Glutamatergic neuron (in vitro differentiated cells): ENCODE data around the gene TEX44. TPM values are rescaled to one million over a fixed set of nuclear protein-coding genes. Genes with fewer than 3 reads are reported as not detected.
"Not testable (repeated sequence)": the region's sequence is repeated elsewhere in the genome, so short reads cannot be mapped to it uniquely, and the experiment has no call there.

Experiments
- DNase-seq: peaks from one replicate; pipeline ENCODE4 v3.0.0; 2022
- H3K27ac Mint-ChIP-seq: one replicate; pipeline ENCODE4 v1.8.0; 2020; ENCODE audit warnings: mild to moderate bottlenecking, mixed read lengths, inconsistent platforms; ENCODE audit not compliant: unreplicated experiment
- H3K27me3 Mint-ChIP-seq: one replicate; pipeline ENCODE4 v1.8.0; 2020; ENCODE audit warnings: mild to moderate bottlenecking, moderate library complexity, mixed read lengths, inconsistent platforms; ENCODE audit not compliant: unreplicated experiment
- H3K36me3 Mint-ChIP-seq: one replicate; pipeline ENCODE4 v1.8.0; 2020; ENCODE audit warnings: mild to moderate bottlenecking, mixed read lengths, inconsistent platforms; ENCODE audit not compliant: unreplicated experiment
- H3K4me1 Mint-ChIP-seq: one replicate; pipeline ENCODE4 v1.8.0; 2020; ENCODE audit warnings: mild to moderate bottlenecking, low read depth, mixed read lengths, inconsistent platforms; ENCODE audit not compliant: unreplicated experiment
- H3K4me3 Mint-ChIP-seq: one replicate; pipeline ENCODE4 v1.8.0; 2020; ENCODE audit warnings: mild to moderate bottlenecking, mixed read lengths, inconsistent platforms; ENCODE audit not compliant: unreplicated experiment
- H3K9me3 Mint-ChIP-seq: one replicate; pipeline ENCODE4 v1.8.0; 2020; ENCODE audit warnings: mild to moderate bottlenecking, moderate library complexity, mixed read lengths, inconsistent platforms; ENCODE audit not compliant: unreplicated experiment
- CTCF ChIP-seq: fragments of 200-600 bp; sonication (generic); IDR thresholded peaks from one replicate; pipeline ENCODE4 v1.5.0; 2021; ENCODE audit not compliant: partially characterized antibody, unreplicated experiment
- total RNA-seq: library from RNA; stranded (reverse); fragmentation: NEBNext Ultra II Directional; extraction: Animal tissue kit (Norgen Biotek cat#: 25700); gene quantifications from one replicate; pipeline ENCODE4 v1.2.1, GENCODE V29; 2021; ENCODE audit not compliant: unreplicated experiment

The TEX44 gene
- total RNA-seq, 1 donor from 2014 or later, result not detected

GRCh38 chr2:231571661-231572191, 20.9 kb upstream of the TEX44 start:
- peak overlapping the region; percentile 9 for H3K4me3 Mint-ChIP-seq
- peak overlapping the region; percentile 25 for H3K27ac Mint-ChIP-seq
- peaks cover 5% of the 10 kb centered on the region for H3K27me3 Mint-ChIP-seq
- TF ChIP-seq CTCF, result no peak
- DNase-seq, result no peak
- H3K36me3 Mint-ChIP-seq, result no peaks in the 10 kb centered on the region
- H3K4me1 Mint-ChIP-seq, result peaks cover 18% of the 10 kb centered on the region
- peaks cover 7% of the 10 kb centered on the region for H3K9me3 Mint-ChIP-seq

- TF ChIP-seq CTCF, result no peak
- H3K9me3 Mint-ChIP-seq, result peaks cover 7% of the 10 kb centered on the region
- H3K36me3 Mint-ChIP-seq, result no peaks in the 10 kb centered on the region
- H3K4me3 Mint-ChIP-seq, result no peak overlapping the region
- H3K4me1 Mint-ChIP-seq, result peaks cover 20% of the 10 kb centered on the region
- no peak overlapping the region for H3K27ac Mint-ChIP-seq
- DNase-seq, result no peak
- peaks cover 5% of the 10 kb centered on the region for H3K27me3 Mint-ChIP-seq
Measured at GRCh38 chr2:231573096-231573495, 19.6 kb upstream of the TEX44 start.

GRCh38 chr2:231573698-231574421, 18.8 kb upstream of the TEX44 start:
- Mint-ChIP-seq H3K36me3 (no peaks in the 10 kb centered on the region), H3K27ac (peak overlapping the region; percentile 34), H3K27me3 (peaks cover 7% of the 10 kb centered on the region), H3K4me1 (peaks cover 20% of the 10 kb centered on the region), H3K4me3 (peak overlapping the region; percentile 8), H3K9me3 (peaks cover 10% of the 10 kb centered on the region)
- no peak for TF ChIP-seq CTCF
- DNase-seq, result no peak

- H3K27me3 Mint-ChIP-seq, result peaks cover 10% of the 10 kb centered on the region
- DNase-seq, result no peak
- peaks cover 11% of the 10 kb centered on the region for H3K9me3 Mint-ChIP-seq
- peaks cover 4% of the 10 kb centered on the region for H3K36me3 Mint-ChIP-seq
- TF ChIP-seq CTCF, result no peak
- H3K27ac Mint-ChIP-seq, result no peak overlapping the region
- no peak overlapping the region for H3K4me3 Mint-ChIP-seq
- H3K4me1 Mint-ChIP-seq, result peaks cover 18% of the 10 kb centered on the region
Measured at GRCh38 chr2:231575612-231576256, 16.9 kb upstream of the TEX44 start.

GRCh38 chr2:231576465-231576864, 16.2 kb upstream of the TEX44 start:
- no peak for DNase-seq
- Mint-ChIP-seq H3K9me3 (peaks cover 9% of the 10 kb centered on the region), H3K27me3 (peaks cover 10% of the 10 kb centered on the region), H3K36me3 (peaks cover 4% of the 10 kb centered on the region), H3K27ac (peak overlapping the region; percentile 49), H3K4me3 (peak overlapping the region; percentile 41), H3K4me1 (peaks cover 18% of the 10 kb centered on the region)
- TF ChIP-seq CTCF, result no peak

- not testable (repeated sequence) for H3K9me3 Mint-ChIP-seq, DNase-seq, H3K27me3 Mint-ChIP-seq, H3K4me1 Mint-ChIP-seq, H3K4me3 Mint-ChIP-seq, H3K27ac Mint-ChIP-seq, H3K36me3 Mint-ChIP-seq
Measured at GRCh38 chr2:231578655-231579054, 14.0 kb upstream of the TEX44 start.
